AG09319 (cell line): ENCODE results near the gene STIM2.

Source experiments
- DNase-seq: peaks from one replicate; pipeline ENCODE4 v3.0.0-alpha.2; 2010; ENCODE audit warnings: low read depth; ENCODE audit errors: extremely low read depth
- TF ChIP-seq, protein P1 (sequence below): IDR thresholded peaks from 2 replicates; pipeline ENCODE4 v1.5.1; 2011; ENCODE audit warnings: low read depth, mild to moderate bottlenecking, inconsistent platforms, low read length, moderate library complexity

STIM2 gene

DNA sequence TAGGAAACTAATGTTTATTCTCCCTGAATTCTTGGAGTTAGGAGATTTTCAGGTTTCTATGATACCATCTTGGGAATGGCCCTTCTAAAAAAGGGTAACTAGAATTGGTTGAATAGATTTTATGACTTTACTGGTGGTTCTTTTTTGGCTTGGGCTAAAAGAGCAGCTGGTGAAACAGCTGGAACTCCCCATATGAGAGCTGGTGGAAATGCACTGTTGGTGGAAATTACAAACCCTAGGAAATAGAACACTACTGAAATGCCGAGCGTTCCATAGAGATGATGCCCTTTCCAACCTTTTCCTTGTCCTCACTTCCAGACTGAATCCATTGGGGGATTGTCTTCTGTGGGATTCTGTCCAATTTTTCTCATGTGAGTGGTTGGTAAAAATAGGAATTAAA is 139.5 kb downstream of the STIM2 start:
- TF ChIP-seq, protein P1, sequence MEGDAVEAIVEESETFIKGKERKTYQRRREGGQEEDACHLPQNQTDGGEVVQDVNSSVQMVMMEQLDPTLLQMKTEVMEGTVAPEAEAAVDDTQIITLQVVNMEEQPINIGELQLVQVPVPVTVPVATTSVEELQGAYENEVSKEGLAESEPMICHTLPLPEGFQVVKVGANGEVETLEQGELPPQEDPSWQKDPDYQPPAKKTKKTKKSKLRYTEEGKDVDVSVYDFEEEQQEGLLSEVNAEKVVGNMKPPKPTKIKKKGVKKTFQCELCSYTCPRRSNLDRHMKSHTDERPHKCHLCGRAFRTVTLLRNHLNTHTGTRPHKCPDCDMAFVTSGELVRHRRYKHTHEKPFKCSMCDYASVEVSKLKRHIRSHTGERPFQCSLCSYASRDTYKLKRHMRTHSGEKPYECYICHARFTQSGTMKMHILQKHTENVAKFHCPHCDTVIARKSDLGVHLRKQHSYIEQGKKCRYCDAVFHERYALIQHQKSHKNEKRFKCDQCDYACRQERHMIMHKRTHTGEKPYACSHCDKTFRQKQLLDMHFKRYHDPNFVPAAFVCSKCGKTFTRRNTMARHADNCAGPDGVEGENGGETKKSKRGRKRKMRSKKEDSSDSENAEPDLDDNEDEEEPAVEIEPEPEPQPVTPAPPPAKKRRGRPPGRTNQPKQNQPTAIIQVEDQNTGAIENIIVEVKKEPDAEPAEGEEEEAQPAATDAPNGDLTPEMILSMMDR = no peak

DNA sequence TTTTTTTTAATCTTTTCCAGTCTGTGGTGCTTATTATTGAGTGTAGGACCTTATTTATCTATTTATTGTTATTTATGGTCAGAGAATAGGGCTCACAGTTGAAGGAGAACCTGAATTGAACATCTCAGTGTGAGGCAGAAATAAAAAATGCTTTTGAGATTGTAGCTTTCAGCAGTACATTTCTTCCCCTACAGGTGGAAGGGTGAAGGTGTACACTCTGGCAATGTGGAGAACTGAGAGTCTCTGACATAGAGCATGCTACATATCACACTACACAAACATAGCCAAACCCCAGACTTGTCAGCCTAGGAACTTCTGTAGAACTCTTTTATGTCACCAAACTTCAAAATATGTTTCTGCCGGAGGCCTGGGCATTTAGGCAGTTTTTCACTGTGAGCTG is 140.2 kb downstream of the STIM2 start:
- TF ChIP-seq, protein P1 = no peak; the same call in 1 of the 2 replicates
- no peak for DNase-seq

More for the DNA sequence above, 139.5 kb downstream of the STIM2 start:
- DNase-seq = no peak

DNA sequence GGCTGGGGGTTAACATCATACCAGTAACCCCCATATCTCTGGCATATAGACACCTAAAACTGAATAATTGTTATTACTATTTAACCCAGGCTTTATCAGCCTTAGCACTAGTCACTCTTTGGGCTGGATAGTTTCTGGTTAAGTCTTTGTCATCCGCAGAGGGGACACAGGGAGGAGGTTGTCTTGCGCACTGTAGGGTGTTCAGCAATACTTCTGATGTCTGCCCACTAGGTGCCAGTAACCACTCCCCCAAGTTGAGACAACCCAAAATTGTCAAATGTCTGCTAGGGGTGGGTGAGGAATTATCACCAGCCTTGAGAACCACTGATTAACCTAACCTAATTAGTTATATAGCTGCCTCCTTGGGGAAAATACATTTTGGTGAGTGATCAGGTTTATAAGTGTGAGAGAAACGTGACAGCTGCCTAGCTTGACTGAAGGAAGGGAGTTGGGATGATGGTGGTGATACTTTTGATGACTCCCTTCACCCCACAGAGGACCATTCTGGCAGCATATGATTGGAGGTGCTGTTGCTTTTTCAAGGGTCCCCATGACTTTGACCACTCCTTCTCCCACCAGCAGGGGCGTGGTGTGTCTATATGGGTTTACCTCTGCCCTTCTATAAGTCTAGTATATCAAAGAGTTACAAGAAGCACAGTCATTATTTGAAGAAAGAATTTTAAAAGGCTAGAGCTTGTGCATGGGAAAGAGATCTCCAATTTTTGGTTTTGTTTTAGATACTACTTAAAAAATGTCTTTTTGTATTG is 140.9 kb downstream of the STIM2 start:
- no peak for DNase-seq
- TF ChIP-seq, protein P1 = no peak

DNA sequence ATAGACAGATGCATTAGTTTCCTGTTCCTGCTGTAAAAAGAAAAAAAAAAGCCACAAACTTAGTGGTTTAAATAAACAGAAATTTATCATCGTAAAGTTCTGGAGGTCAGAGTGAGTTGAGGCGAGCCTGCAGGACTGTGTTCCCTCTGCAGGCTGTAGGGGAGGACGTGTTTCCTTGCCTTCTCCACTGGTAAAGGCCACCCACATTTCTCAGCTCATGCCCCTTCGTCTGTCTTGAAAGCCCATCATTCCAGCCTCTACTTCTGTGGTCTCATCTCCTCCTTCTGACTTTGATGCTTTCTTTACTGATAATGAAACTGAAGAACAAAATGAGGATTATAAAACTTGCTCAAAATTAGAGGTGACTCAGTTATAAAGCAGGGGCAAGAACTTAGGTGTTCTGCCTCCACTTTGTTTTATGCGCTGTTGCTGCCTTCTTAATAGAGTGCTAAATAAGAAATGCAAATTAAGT is 143.0 kb downstream of the STIM2 start:
- no peak for DNase-seq
- TF ChIP-seq, protein P1 = no peak

DNA sequence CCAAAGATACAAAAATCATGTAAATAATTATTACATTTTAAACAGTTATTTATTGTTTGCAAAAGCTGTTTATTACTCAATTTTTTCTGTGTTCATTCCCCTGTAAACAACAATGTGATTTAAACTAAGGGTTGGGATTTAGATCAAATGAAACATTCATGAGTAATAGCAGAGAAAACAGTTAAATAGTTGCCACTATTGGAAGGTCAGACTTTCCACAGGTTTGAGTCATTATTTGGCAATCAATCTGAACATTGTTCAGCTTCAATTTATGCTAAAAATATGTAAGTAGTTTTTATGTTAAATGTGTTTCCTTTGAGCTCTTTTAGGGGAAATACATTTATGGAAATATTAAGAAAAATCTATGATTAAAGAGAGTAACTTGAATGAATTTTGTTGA is 144.9 kb downstream of the STIM2 start:
- TF ChIP-seq, protein P1 = no peak
- no peak for DNase-seq

DNA sequence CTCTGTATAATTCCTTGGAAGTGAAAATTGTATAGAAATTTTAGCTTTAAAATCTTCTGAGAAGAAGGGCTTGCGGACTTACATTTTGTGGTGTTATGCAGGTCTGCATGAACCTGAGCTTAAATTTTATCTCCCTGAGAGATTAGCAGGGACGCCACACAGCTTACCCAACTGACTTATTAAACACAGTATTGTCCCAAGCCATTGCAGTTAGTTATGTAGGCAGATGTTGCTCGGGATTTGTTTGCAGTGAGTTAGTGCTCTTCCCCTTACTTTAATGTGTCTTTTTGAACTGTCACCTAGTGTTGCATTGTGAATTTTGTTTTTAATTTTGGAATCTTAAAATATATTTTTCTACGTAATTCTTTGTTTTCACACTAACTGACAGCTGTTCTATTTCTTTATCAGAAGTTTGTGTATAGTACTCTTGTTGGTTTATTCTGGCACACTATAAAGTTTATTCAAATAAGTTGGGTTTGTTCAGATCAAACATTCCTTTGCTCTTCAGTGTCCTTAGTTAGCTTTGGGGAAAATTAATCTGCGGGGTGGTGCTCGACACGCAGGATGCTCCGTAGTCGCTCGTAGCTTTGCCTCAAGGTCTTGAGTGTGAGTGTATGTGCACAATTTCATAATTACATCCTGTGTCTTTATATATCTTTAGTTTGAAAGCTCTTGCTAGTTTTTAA is 145.4 kb downstream of the STIM2 start:
- TF ChIP-seq, protein P1 = no peak
- no peak for DNase-seq

DNA sequence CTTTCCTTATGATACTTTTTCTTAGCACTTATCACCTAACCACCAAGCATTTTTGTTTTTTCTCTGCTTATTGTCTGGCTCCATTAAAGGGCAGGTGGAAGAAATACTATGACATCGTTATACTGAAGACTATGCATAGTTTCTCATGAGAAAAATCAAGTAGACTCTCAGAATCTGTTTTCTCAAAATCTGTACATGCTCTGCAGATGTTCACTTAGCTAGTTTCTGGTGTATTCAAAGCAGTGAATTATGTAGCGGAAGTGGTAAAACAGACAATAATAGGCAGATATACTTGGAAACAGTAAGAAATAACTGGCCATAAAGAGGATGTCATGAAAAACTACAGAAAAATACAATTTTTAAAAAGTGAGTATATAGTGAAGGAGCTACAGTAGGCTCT is 146.0 kb downstream of the STIM2 start:
- no peak for DNase-seq
- TF ChIP-seq, protein P1 = no peak
